Choroid plexus epithelial cell (primary cell): Measurements from ENCODE around the gene NLRC3.

Source experiments
- DNase-seq: peaks from one replicate; pipeline ENCODE4 v3.0.0-alpha.2; 2010; ENCODE audit warnings: low read depth
- H3K4me3 ChIP-seq: 2 replicates; pipeline ENCODE4 v1.5.1; 2011; ENCODE audit warnings: low read depth, mild to moderate bottlenecking, control low read depth, low read length, moderate library complexity
- CTCF ChIP-seq: conservative IDR thresholded peaks from 2 replicates; pipeline ENCODE4 v1.5.1; 2011; ENCODE audit warnings: low read depth, mild to moderate bottlenecking, control low read depth, inconsistent platforms, low read length, moderate library complexity

NLRC3 gene

DNA sequence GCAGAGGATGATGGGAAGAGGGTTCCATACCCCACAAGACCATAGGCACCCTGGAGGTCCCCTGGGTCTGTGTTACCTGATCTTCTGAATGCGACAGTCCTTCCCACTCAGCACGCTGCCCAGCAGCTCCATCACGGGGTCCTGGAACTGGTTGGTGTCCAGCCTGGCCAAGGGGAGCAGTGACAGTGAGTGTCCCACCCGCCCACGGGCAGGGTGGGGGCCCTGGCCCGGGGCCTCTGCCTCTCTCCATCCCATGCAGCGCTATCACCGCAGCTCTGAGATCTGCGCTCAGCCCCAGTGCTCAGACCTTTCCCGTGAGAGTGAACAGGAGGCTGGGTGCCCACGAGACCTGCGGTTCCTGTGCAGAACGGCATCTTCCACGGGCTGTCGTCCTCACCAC lies 15.6 kb downstream of the NLRC3 start:
- no peak overlapping the region for H3K4me3 ChIP-seq
- no peak for TF ChIP-seq CTCF
- DNase-seq: no peak

- H3K4me3 ChIP-seq: no peak overlapping the region
- TF ChIP-seq CTCF: no peak
- no peak for DNase-seq
Observed at GRCh38 chr16:3554351-3554928, 22.8 kb downstream of the NLRC3 start.

- H3K4me3 ChIP-seq: no peak overlapping the region
- no peak for TF ChIP-seq CTCF
- DNase-seq: no peak
Observed at GRCh38 chr16:3553138-3553923, 23.9 kb downstream of the NLRC3 start.

- no peak overlapping the region for H3K4me3 ChIP-seq
- TF ChIP-seq CTCF: no peak
- DNase-seq: no peak
Observed at GRCh38 chr16:3550851-3551847, 26.1 kb downstream of the NLRC3 start.

GRCh38 chr16:3549906-3550305 lies 27.3 kb downstream of the NLRC3 start:
- TF ChIP-seq CTCF: no peak

GRCh38 chr16:3548859-3549258 lies 28.3 kb downstream of the NLRC3 start:
- no peak overlapping the region for H3K4me3 ChIP-seq
- no peak for TF ChIP-seq CTCF
- DNase-seq: no peak

More at GRCh38 chr16:3549906-3550305, 27.3 kb downstream of the NLRC3 start:
- H3K4me3 ChIP-seq: no peak overlapping the region
- no peak for DNase-seq
